ENCODE measurements around the gene ZNF862.
"Not testable (repeated sequence)": the region's sequence is repeated elsewhere in the genome, so short reads cannot be mapped to it uniquely, and the experiment has no call there.

ZNF862 gene

GRCh38 chr7:149879271-149879743 lies 41.1 kb downstream of the ZNF862 start:
- H3K4me3 ChIP-seq (ENCODE audit: low read depth, low read length): no peak overlapping the region

GRCh38 chr7:149879766-149880637 lies 41.8 kb downstream of the ZNF862 start:
- H3K4me3 ChIP-seq (ENCODE audit: low read depth, low read length): no peak overlapping the region

GRCh38 chr7:149880638-149881311 lies 42.6 kb downstream of the ZNF862 start:
- no peak overlapping the region for H3K4me3 ChIP-seq (ENCODE audit: low read depth, low read length)

- no peak overlapping the region for H3K4me3 ChIP-seq (ENCODE audit: low read depth, low read length)
Measured at GRCh38 chr7:149881328-149882247, 43.4 kb downstream of the ZNF862 start.

GRCh38 chr7:149882248-149883047 lies 44.3 kb downstream of the ZNF862 start:
- no peak overlapping the region for H3K4me3 ChIP-seq (ENCODE audit: low read depth, low read length)

GRCh38 chr7:149883048-149883438 lies 44.9 kb downstream of the ZNF862 start:
- no peak overlapping the region for H3K4me3 ChIP-seq (ENCODE audit: low read depth, low read length)

- H3K4me3 ChIP-seq (ENCODE audit: low read depth, low read length): no peak overlapping the region
Measured at GRCh38 chr7:149883452-149883861, 45.3 kb downstream of the ZNF862 start.

- H3K4me3 ChIP-seq (ENCODE audit: low read depth, low read length): no peak overlapping the region
Measured at GRCh38 chr7:149884016-149884415, 45.8 kb downstream of the ZNF862 start.

GRCh38 chr7:149884541-149884940 lies 46.4 kb downstream of the ZNF862 start:
- H3K4me3 ChIP-seq (ENCODE audit: low read depth, low read length): no peak overlapping the region

- no peak overlapping the region for H3K4me3 ChIP-seq (ENCODE audit: low read depth, low read length)
Measured at GRCh38 chr7:149885191-149886017, 47.2 kb downstream of the ZNF862 start.

- H3K4me3 ChIP-seq (ENCODE audit: low read depth, low read length): no peak overlapping the region
Measured at GRCh38 chr7:149886018-149886415, 47.8 kb downstream of the ZNF862 start.

- no peak overlapping the region for H3K4me3 ChIP-seq (ENCODE audit: low read depth, low read length)
Measured at GRCh38 chr7:149887311-149887710, 49.1 kb downstream of the ZNF862 start.

- H3K4me3 ChIP-seq (ENCODE audit: low read depth, low read length): not testable (repeated sequence)
Measured at GRCh38 chr7:149890715-149891114, 52.5 kb downstream of the ZNF862 start.

- H3K4me3 ChIP-seq (ENCODE audit: low read depth, low read length): not testable (repeated sequence)
Measured at GRCh38 chr7:149894957-149895356, 56.8 kb downstream of the ZNF862 start.

GRCh38 chr7:149907776-149908376 lies 69.7 kb downstream of the ZNF862 start:
- not testable (repeated sequence) for H3K4me3 ChIP-seq (ENCODE audit: low read depth, low read length)

- H3K4me3 ChIP-seq (ENCODE audit: low read depth, low read length): not testable (repeated sequence)
Measured at GRCh38 chr7:149910219-149910618, 72.0 kb downstream of the ZNF862 start.

- H3K4me3 ChIP-seq (ENCODE audit: low read depth, low read length): not testable (repeated sequence)
Measured at GRCh38 chr7:149912126-149912525, 74.0 kb downstream of the ZNF862 start.

All from iPS-11a (cell line).